Measurements from ENCODE around the gene TTLL11. TPM values are rescaled to one million over a fixed set of nuclear protein-coding genes. Genes with fewer than 3 reads are reported as not detected.

Gene TTLL11
- total RNA-seq, 4 donors from 2014 or later, result 7.2 to 12.1 (median 9.9) TPM

- WGBS, result 45% methylated on average over 2 of the region's 2 CpGs
- no peaks in the 10 kb centered on the region for H3K4me1 ChIP-seq
- TF ChIP-seq POLR2AphosphoS5 (IDR thresholded peaks at IDR 0.05) (no peak), CTCF (IDR thresholded peaks at IDR 0.05) (no peak), EP300 (IDR thresholded peaks at IDR 0.05) (no peak), POLR2A (IDR thresholded peaks at IDR 0.05) (no peak)
Observed at GRCh38 chr9:121844562-121844961, 248.5 kb downstream of the TTLL11 start.

GRCh38 chr9:121844098-121844497, 249.0 kb downstream of the TTLL11 start:
- 45% methylated on average over 2 of the region's 2 CpGs for WGBS

More at GRCh38 chr9:121844562-121844961, 248.5 kb downstream of the TTLL11 start:
- Histone ChIP-seq H3K4me3 (no peak overlapping the region), H3K36me3 (no peaks in the 10 kb centered on the region), H3K9me3 (no peaks in the 10 kb centered on the region), H3K27me3 (no peaks in the 10 kb centered on the region), H3K27ac (no peak overlapping the region)
- no peak for DNase-seq (ENCODE audit: low spot score in 2 of 2)

GRCh38 chr9:121842612-121842978, 250.5 kb downstream of the TTLL11 start:
- Histone ChIP-seq H3K4me3 (no peak overlapping the region), H3K27me3 (no peaks in the 10 kb centered on the region), H3K9me3 (no peaks in the 10 kb centered on the region), H3K36me3 (no peaks in the 10 kb centered on the region), H3K27ac (no peak overlapping the region), H3K4me1 (no peaks in the 10 kb centered on the region)
- TF ChIP-seq POLR2A (IDR thresholded peaks at IDR 0.05) (no peak), POLR2AphosphoS5 (IDR thresholded peaks at IDR 0.05) (no peak), CTCF (IDR thresholded peaks at IDR 0.05) (no peak), EP300 (IDR thresholded peaks at IDR 0.05) (no peak)
- 79% methylated on average over 2 of the region's 2 CpGs for WGBS
- no peak for DNase-seq (ENCODE audit: low spot score in 2 of 2)

More at GRCh38 chr9:121844098-121844497, 249.0 kb downstream of the TTLL11 start:
- Histone ChIP-seq H3K4me3 (no peak overlapping the region), H3K4me1 (no peaks in the 10 kb centered on the region), H3K36me3 (no peaks in the 10 kb centered on the region), H3K27me3 (no peaks in the 10 kb centered on the region), H3K27ac (no peak overlapping the region), H3K9me3 (no peaks in the 10 kb centered on the region)
- TF ChIP-seq POLR2AphosphoS5 (IDR thresholded peaks at IDR 0.05) (no peak), CTCF (IDR thresholded peaks at IDR 0.05) (no peak), POLR2A (IDR thresholded peaks at IDR 0.05) (no peak), EP300 (IDR thresholded peaks at IDR 0.05) (no peak)
- DNase-seq (ENCODE audit: low spot score in 2 of 2), result no peak

- Histone ChIP-seq H3K27me3 (no peaks in the 10 kb centered on the region), H3K4me3 (no peak overlapping the region), H3K36me3 (no peaks in the 10 kb centered on the region), H3K27ac (no peak overlapping the region), H3K9me3 (no peaks in the 10 kb centered on the region), H3K4me1 (no peaks in the 10 kb centered on the region)
- TF ChIP-seq POLR2A (IDR thresholded peaks at IDR 0.05) (no peak), POLR2AphosphoS5 (IDR thresholded peaks at IDR 0.05) (no peak), EP300 (IDR thresholded peaks at IDR 0.05) (no peak), CTCF (IDR thresholded peaks at IDR 0.05) (no peak)
- WGBS, result 84% methylated on average over 10 of the region's 10 CpGs
- DNase-seq (ENCODE audit: low spot score in 2 of 2), result no peak
Observed at GRCh38 chr9:121841771-121842611, 251.1 kb downstream of the TTLL11 start.

- Histone ChIP-seq H3K27ac (no peak overlapping the region), H3K4me3 (no peak overlapping the region), H3K4me1 (no peaks in the 10 kb centered on the region), H3K36me3 (no peaks in the 10 kb centered on the region), H3K27me3 (no peaks in the 10 kb centered on the region), H3K9me3 (no peaks in the 10 kb centered on the region)
- no peak for TF ChIP-seq POLR2AphosphoS5 (IDR thresholded peaks at IDR 0.05)
- TF ChIP-seq EP300 (IDR thresholded peaks at IDR 0.05), result no peak
- no peak for TF ChIP-seq CTCF (IDR thresholded peaks at IDR 0.05)
- no peak for TF ChIP-seq POLR2A (IDR thresholded peaks at IDR 0.05)
- no peak for DNase-seq (ENCODE audit: low spot score in 2 of 2)
- WGBS, result 91% methylated on average over 18 of the region's 20 CpGs
Observed at GRCh38 chr9:121840838-121841760, 252.0 kb downstream of the TTLL11 start.

Measured in suprapubic skin (tissue), 4 donors.